ENCODE measurements around the gene MBD4. TPM values are rescaled to one million over a fixed set of nuclear protein-coding genes. Genes with fewer than 3 reads are reported as not detected.
"Not testable (repeated sequence)": the region's sequence is repeated elsewhere in the genome, so short reads cannot be mapped to it uniquely, and the experiment has no call there.

Gene MBD4
- 23.3 TPM for total RNA-seq

GRCh38 chr3:129439817-129440617 lies at the start of gene MBD4, which contains the start of gene IFT122:
TSS of gene MBD4 (minus strand) at chr3:129439948. CDS start at chr3:129439833, 115 bp downstream.
TSS of gene IFT122 (plus strand) at chr3:129440224. CDS start at chr3:129440331, 107 bp downstream.
- peak; percentile 97 for DNase-seq

- not testable (repeated sequence) for DNase-seq
Measured at GRCh38 chr3:129489258-129489657, 49.5 kb upstream of the MBD4 start.

- not testable (repeated sequence) for DNase-seq
Measured at GRCh38 chr3:129487868-129488335, 48.2 kb upstream of the MBD4 start.

- no peak for DNase-seq
Measured at GRCh38 chr3:129487183-129487867, 47.6 kb upstream of the MBD4 start.

- DNase-seq, result no peak
Measured at GRCh38 chr3:129486664-129487035, 46.9 kb upstream of the MBD4 start.

- DNase-seq, result no peak
Measured at GRCh38 chr3:129485721-129486663, 46.2 kb upstream of the MBD4 start.

GRCh38 chr3:129485146-129485545 lies 45.4 kb upstream of the MBD4 start:
- DNase-seq, result not testable (repeated sequence)

- no peak for DNase-seq
Measured at GRCh38 chr3:129483870-129484269, 44.1 kb upstream of the MBD4 start.

- no peak for DNase-seq
Measured at GRCh38 chr3:129482721-129483120, 43.0 kb upstream of the MBD4 start.

GRCh38 chr3:129481766-129482332 lies 42.1 kb upstream of the MBD4 start:
- DNase-seq, result no peak

- not testable (repeated sequence) for DNase-seq
Measured at GRCh38 chr3:129481225-129481765, 41.5 kb upstream of the MBD4 start.

GRCh38 chr3:129476586-129476985 lies 36.8 kb upstream of the MBD4 start:
- DNase-seq, result no peak

- DNase-seq, result no peak
Measured at GRCh38 chr3:129475863-129476262, 36.1 kb upstream of the MBD4 start.

GRCh38 chr3:129474984-129475804 lies 35.4 kb upstream of the MBD4 start:
- no peak for DNase-seq

- DNase-seq, result no peak
Measured at GRCh38 chr3:129473769-129474152, 34.0 kb upstream of the MBD4 start.

GRCh38 chr3:129473067-129473768 lies 33.5 kb upstream of the MBD4 start:
- DNase-seq, result no peak

GRCh38 chr3:129470861-129471260 lies 31.1 kb upstream of the MBD4 start:
- no peak for DNase-seq

- no peak for DNase-seq
Measured at GRCh38 chr3:129469026-129469425, 29.3 kb upstream of the MBD4 start.

- no peak for DNase-seq
Measured at GRCh38 chr3:129467932-129468331, 28.2 kb upstream of the MBD4 start.

- DNase-seq, result no peak
Measured at GRCh38 chr3:129463716-129464115, 24.0 kb upstream of the MBD4 start.

Measured in skin of body (tissue), 2 donors.